GM10266 (cell line): ENCODE results near the gene KCNIP1.

Experiments
- DNase-seq: peaks from one replicate; pipeline ENCODE4 v3.0.0; 2012; ENCODE audit errors: extremely low spot score
- TF ChIP-seq, protein P1 (sequence below): IDR thresholded peaks from 2 replicates; pipeline ENCODE4 v1.5.1; 2012; ENCODE audit warnings: mild to moderate bottlenecking, low read depth; ENCODE audit not compliant: control insufficient read depth, insufficient read depth; ENCODE audit errors: missing control alignments

The KCNIP1 gene

DNA sequence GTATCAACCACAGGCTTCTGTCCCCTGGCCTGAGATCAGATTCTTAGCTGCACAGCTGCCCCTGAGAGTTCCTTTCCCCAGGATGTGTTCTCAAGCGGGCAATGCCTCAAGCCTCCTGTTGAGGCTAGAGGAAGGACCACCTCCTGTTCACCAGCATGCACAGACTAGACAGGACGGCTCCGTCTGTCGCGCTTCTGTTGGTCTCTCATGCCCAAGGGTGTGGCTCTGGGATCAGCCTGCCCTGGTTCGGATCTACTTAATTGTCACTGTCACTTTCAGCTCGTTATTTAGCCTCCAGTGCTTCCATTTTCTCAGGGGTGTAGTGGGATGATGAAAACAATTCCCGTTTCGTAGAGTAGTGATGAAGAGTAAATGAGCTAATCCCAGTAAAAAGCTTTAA lies 103.1 kb downstream of the KCNIP1 start:
- TF ChIP-seq, protein P1, sequence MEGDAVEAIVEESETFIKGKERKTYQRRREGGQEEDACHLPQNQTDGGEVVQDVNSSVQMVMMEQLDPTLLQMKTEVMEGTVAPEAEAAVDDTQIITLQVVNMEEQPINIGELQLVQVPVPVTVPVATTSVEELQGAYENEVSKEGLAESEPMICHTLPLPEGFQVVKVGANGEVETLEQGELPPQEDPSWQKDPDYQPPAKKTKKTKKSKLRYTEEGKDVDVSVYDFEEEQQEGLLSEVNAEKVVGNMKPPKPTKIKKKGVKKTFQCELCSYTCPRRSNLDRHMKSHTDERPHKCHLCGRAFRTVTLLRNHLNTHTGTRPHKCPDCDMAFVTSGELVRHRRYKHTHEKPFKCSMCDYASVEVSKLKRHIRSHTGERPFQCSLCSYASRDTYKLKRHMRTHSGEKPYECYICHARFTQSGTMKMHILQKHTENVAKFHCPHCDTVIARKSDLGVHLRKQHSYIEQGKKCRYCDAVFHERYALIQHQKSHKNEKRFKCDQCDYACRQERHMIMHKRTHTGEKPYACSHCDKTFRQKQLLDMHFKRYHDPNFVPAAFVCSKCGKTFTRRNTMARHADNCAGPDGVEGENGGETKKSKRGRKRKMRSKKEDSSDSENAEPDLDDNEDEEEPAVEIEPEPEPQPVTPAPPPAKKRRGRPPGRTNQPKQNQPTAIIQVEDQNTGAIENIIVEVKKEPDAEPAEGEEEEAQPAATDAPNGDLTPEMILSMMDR: no peak
- no peak for DNase-seq

DNA sequence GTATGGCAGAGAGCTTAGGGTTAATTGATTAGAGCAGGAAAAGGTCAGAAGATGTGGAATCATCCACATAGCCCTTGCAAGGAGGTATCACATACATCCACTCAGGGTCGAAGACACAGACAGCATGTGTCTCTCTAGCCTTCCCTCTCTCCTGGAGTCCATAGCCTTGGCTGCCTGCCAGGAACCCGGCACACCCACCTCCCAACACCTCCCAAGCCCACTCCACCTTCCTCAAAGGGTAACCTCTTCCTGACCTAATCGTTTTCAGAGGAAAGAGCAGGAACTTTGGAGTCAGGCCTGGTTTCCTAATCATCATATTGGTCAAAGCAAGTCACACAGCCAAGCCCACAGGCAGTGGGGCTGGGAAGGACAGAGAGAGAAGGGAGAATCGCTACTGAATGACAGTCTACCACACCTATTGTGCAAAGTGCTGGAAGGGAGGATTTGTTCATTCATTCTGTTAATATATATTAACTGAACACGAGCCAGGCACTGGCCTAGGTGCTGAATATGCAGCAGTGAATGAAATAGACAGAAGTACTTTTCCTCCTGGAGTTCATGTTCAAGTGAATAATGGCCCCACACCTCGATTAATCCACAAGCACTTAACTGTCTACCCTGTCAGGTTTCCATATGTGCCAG lies 107.8 kb downstream of the KCNIP1 start:
- DNase-seq: no peak
- TF ChIP-seq, protein P1: no peak

DNA sequence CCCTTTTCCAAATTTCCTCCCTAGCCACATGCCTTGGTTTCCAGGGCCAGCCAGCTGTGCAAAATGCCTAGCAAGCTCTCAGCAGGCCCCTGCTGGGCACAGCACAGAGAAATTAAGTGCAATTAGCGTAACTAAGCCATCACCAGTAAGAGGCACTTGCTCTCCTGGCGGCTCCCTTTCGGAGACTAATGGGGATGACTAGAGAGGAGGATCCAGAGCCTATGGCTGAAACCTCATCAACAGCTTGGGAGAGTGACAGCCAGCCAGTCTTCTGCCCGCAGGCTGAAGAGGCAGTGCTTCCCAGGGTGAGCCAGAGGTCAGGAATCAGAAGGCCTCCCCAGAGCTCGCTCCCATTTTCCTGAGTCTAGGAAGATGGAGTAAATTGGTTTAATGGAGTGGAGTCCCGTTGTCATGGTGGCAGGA lies 108.4 kb downstream of the KCNIP1 start:
- DNase-seq: no peak
- TF ChIP-seq, protein P1: no peak

DNA sequence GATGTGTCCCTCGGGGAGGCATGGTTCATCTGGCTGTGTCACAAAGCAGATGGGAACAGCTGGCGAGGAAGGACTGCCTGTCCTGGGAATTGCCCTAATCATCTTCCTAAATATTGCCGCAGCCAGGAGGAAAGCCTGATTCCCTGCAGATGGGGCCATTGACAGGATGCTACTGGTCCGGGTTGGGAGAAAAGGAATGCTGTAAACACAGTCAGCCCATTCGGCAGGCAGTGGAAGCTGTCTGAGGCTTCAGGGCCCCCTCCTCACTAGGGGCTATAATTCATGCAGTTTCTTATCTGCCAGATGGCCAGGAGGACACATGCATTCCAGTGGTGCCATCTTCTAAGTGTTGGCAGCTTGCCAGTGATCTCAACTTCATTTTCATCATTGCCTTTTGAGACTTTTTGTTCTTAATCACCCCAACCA lies 110.3 kb downstream of the KCNIP1 start:
- TF ChIP-seq, protein P1: no peak
- DNase-seq: no peak

DNA sequence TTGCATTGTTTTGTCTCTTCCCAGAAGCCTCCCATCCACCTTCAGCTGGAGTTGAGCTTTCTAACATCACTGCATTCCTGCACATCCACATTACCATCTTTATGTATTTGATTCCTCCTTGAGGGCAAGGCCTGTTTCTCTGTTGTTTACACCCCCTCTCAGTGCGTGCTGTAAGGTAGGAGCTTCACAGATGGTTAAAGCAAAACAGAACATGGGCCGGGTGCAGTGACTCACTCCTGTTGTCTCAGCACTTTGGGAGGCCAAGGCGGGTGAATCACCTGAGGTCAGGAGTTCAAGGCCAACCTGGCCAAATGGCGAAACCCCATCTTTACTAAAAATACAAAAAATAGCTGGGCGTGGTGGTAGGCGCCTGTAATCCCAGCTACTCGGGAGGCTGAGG lies 110.9 kb downstream of the KCNIP1 start:
- TF ChIP-seq, protein P1: no peak
- DNase-seq: no peak

DNA sequence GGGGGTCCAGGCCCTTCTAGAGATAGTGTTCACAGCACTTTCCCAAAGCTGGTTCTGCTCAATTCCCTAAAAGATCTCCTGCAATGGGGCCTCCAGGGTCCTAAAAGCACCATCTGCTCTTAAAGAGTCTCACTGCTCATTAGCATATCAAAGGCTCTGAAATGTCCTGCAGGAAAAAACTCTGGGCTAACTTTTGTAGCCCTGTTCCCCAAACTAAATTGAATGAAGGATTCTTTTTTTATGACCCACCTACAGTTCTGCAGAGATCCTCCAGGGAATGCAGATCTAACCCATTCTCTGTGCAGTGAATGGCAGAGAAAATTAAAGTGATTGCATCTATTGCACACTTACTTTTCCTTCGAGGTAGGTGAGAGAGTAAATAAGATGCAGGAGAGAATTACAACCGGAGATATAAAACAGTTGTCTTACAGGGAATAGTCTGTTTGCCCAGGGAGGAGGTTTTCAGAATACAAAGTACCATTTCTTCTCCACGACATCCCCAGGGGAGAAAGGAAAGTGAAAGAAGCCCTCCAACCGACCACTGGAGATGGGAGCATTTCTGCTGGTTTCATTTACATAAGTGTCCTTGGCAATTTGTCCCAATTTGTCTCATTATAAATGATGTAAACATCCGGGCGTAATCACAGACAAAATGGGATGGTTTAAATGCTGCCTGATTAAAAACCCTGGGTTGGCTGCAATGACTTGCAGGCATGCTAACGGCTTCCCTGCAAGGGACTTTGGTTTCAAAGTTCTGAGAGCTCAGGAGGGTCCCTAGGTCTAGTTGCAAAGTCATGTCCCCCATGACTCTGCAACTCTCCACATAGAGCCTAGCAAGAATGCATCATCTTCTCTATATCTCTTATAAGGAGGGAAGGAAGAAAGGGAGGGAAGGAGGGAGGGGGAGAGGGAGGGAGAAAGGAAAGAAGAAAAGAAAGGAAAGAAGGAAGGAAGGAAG lies 114.0 kb downstream of the KCNIP1 start:
- TF ChIP-seq, protein P1: no peak
- DNase-seq: no peak

DNA sequence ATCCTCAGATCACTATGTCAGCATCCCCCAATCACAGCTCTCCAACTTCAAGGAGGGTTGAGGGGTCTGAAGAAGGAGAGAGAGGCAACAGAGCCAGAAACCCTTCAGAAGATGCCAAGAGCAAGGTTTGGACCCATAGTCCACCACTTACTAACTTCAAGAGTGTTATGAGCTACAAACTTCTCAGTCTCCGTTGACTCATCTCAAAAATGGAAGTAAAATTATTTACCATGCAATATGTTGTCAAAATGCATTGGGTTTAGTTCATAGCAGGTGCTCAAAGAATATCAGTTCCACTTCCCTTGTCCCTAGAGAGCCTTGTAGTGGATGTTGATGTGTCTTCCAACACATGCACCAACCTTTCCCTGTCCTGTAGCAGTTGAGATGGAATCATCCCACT lies 116.0 kb downstream of the KCNIP1 start:
- TF ChIP-seq, protein P1: no peak
- DNase-seq: no peak
